ENCODE results near the gene CCDC6.
"Not testable (repeated sequence)": the region's sequence is repeated elsewhere in the genome, so short reads cannot be mapped to it uniquely, and the experiment has no call there.

The CCDC6 gene

GRCh38 chr10:59807629-59808620 lies 98.4 kb downstream of the CCDC6 start:
- no peak for DNase-seq

GRCh38 chr10:59805014-59805413 lies 101.3 kb downstream of the CCDC6 start:
- DNase-seq, result no peak

- no peak for DNase-seq
Measured at GRCh38 chr10:59804220-59804619, 102.1 kb downstream of the CCDC6 start.

GRCh38 chr10:59803714-59804113 lies 102.6 kb downstream of the CCDC6 start:
- DNase-seq, result no peak

GRCh38 chr10:59801171-59801570 lies 105.2 kb downstream of the CCDC6 start:
- no peak for DNase-seq

- no peak for DNase-seq
Measured at GRCh38 chr10:59799421-59799820, 106.9 kb downstream of the CCDC6 start.

- DNase-seq, result no peak
Measured at GRCh38 chr10:59793919-59794318, 112.4 kb downstream of the CCDC6 start.

DNA sequence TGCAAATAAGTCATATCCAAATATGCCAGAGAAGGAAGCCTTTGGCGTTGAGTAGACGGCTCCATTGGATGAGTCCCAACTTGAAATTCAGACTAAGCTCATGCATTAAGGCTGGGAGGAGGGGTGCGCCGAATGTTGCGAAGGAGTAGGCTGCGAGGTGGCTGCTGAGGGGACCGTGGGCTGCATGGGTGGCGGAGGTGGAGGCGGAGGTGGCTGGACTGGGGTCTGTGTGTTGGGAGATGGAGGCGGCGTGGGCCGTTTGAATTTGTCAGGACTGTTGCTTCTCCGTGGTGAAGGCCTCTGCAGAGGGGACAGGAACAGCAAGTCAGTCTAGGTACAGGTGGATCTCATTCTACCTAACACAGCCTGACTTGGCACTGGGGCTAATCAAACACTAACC lies 113.5 kb downstream of the CCDC6 start:
- no peak for DNase-seq

GRCh38 chr10:59791601-59792000 lies 114.8 kb downstream of the CCDC6 start:
- no peak for DNase-seq

DNA sequence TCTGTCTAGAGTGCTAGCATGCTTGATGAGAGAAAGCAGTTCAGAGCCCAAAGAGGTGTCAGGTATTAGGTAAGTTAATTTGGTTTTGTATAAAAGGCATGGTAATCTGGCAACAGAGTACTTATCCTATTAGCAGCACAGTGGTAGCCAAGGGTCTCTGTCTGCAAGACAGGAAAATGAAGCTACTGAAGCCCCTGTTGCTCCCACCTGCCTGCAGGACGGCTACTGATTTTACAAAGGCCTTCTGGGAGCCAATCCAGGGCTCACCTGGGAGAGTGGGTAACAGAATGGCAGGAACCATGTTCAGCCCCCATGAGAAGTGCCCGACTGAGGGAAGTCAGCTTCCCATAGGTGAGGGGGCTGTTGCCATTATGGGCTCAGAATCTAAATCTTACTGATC lies 116.3 kb downstream of the CCDC6 start:
- not testable (repeated sequence) for DNase-seq

- not testable (repeated sequence) for DNase-seq
Measured at GRCh38 chr10:59788914-59789313, 117.4 kb downstream of the CCDC6 start.

- DNase-seq, result not testable (repeated sequence)
Measured at GRCh38 chr10:59787032-59787431, 119.3 kb downstream of the CCDC6 start.

DNA sequence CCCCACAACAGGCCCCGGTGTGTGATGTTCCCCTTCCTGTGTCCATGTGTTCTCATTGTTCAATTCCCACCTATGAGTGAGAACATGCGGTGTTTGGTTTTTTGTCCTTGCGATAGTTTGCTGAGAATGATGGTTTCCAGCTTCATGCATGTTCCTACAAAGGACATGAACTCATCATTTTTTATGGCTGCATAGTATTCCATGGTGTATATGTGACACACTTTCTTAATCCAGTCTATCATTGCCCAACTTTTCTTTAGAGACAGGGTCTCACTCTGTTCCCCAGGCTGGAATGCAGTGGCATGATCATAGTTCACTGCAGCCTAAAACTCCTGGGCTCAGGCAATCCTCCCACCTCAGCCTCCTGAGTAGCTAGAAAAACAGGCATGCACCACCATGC lies 120.9 kb downstream of the CCDC6 start:
- not testable (repeated sequence) for DNase-seq

- no peak for DNase-seq
Measured at GRCh38 chr10:59781511-59781910, 124.8 kb downstream of the CCDC6 start.

DNA sequence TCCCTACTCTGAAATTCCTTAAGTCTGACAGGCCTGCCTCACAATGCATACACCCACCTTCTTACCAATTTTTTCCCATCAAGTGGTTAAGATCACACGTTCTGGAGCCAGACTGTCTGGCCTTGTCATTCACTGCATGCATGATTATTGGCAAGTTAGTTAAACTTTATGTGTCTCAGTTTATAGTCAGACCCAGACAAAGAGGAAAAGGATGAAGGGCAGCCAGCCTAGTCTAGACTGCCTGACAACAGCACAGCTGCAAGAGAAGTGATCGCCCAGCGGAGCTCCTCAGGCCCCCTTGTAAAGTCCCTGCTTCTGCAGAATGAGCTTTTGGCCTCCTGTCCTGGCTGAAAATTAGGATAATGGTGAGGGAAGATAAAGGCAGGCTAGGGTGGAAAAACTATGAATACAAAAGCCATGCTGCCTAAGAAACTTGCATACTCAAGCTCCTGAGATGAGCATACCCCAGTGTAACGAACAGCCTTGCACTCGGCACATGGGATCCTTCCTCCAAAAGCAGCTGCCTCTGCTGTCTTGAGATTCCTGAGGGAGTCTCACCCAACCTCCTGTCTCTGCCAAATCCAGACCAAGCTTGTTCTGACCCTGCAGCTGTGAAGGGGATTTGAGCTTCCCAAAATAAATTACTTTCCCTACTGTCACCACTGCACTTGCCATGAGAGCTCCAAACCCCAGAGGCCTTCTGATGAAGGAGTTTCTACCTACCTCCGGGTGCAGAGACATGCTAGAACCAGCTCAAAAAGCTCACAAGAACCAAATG lies 126.4 kb downstream of the CCDC6 start:
- no peak for DNase-seq

GRCh38 chr10:59774451-59774850 lies 131.9 kb downstream of the CCDC6 start:
- DNase-seq, result no peak

DNA sequence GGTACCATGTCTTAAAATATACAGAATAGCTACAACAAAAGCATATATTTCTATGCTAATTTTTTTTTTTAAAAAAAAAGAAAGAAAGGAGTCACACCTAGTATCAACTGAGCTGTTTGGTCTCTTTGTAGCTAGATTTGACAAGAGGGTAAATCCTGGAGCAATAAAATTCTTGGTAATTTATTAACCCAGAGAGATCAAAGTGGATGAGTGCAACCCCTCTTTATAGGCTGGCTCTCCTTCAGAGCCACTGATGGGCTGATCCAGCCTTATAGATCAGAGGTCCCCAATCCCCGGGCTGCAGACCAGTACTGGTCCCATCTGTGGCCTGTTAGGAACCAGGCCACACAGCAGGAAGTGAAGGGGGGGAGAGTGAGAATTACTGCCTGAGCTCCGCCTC lies 133.3 kb downstream of the CCDC6 start:
- DNase-seq, result no peak

DNA sequence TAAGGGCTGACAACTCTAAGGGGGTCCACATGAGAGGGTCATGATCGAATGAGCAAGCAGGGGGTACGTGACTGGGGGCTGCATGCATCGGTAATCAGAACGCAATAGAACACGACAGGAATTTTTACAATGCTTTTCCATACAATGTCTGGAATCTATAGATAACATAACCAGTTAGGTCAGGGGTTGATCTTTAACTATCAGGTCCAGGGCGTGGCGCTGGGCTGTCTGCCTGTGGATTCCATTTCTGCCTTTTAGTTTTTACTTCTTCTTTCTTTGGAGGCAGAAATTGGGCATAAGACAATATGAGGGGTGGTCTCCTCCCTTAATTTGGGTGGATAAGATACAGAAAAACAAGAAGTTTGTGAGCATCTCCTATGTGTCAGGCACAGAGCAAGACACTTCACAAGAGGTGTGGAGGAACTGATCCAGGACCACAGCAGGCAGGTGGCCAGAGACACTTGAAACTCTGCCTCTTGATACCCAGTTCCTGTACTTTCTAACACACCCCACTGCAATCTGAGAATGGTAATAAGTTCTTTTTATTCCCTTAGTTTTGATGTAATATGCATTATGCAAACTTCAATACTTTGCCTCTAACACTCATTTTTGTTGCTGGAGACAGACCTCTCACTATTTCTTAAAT lies 135.1 kb downstream of the CCDC6 start:
- no peak for DNase-seq

DNA sequence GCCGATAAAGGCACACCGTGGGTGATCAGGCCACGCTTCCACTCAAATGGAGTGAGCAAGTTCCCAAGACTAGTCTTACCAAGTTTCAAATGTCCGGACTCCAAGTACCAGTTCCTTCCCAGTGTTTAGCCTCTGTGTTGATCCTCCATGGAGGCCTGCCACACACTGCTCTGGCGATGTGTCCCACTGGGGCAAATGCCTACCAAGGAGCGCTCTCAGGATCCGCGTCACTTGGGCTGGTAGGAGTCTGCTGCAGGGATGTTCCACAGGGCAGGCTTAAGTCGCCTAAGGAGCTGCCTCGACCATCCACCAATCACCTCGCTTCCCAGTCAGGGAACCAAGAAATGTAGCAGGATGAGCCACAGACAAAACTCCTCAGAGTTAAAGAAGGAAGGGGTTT lies 135.7 kb downstream of the CCDC6 start:
- DNase-seq, result no peak

DNA sequence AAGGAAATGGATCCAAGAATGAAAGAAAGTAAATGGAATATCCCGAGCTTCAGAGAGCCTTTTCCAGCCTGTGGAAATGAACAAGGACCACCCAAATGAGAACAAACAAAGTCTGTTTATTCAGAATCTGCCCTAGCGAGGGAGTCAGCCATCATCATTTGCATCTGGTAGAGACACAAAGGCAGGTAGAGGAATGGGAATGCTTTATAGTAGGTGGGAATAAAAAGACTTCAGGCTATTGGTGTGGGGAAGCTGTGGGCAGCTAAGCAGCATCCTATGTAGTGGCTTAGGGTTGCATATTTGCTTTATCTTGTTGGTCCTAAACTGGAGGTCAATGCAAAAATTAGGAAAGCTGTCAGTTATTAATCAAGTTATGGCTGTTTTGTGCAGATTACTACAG lies 143.9 kb downstream of the CCDC6 start:
- no peak for DNase-seq

DNA sequence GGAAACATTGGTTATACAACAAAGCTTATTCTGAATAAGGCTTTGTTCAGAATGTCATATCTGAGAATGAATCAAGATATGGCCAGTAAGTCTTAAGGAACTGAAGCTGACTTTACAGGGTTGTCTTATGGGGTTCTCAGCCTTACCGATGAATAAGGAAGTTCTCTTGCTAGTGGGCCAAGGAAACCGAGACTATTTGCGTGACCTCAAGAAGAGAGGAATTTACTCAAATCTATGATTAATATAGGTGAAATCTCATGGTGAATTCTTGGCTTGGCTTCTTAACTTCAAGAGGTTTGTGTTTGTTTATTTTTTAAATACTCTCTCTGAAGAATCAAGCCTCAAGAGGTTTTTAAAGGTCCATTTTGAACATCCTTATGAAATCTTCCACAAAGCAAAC lies 148.4 kb downstream of the CCDC6 start:
- no peak for DNase-seq

DNA sequence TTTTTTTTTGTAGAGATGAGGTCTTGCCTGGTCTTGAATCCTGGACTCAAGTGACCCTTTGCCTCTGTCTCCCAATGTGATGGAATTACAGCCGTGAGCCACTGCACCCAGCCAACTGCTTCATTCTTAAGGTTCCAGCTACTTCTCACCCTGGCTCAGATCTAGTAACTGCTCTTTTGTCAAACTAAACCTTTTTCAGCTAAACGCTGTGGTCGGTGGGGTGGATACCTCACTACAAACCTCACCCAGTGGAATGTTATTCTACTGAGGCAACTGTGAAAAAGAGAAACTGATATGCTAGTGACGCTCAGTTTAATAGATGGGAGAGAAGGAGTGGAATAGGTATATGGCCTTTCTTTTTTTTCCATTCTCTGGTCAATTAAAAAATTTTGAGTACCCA lies 151.4 kb downstream of the CCDC6 start:
- no peak for DNase-seq

GRCh38 chr10:59753267-59753666 lies 153.1 kb downstream of the CCDC6 start, which contains the start of gene MRLN:
TSS of gene MRLN (minus strand) at chr10:59753455.
- no peak for DNase-seq
